Lower lobe of right lung (tissue), 2 donors: Measurements from ENCODE around the gene PELI3. TPM values are rescaled to one million over a fixed set of nuclear protein-coding genes. Genes with fewer than 3 reads are reported as not detected.

Experiments used
- ATAC-seq, 2 donors: fragments of 200-7000 bp; cut with Tn5 transposase; one replicate each; pipeline ENCODE4 v1.9.1; 2020 to 2022; ENCODE audit warnings: mild to moderate bottlenecking in 2 of 2, moderate library complexity in 2 of 2
- DNase-seq: peaks from one replicate; pipeline ENCODE4 v3.0.0-alpha.2; 2020
- H3K27ac ChIP-seq: fragments of 200-600 bp; one replicate; pipeline ENCODE4 v1.8.0; 2022
- H3K27me3 ChIP-seq: fragments of 200-600 bp; one replicate; pipeline ENCODE4 v1.8.0; 2022; ENCODE audit warnings: low read depth
- H3K36me3 ChIP-seq: fragments of 200-600 bp; one replicate; pipeline ENCODE4 v1.8.0; 2022; ENCODE audit warnings: mild to moderate bottlenecking
- H3K4me1 ChIP-seq: fragments of 200-600 bp; one replicate; pipeline ENCODE4 v1.8.0; 2022
- H3K4me3 ChIP-seq: fragments of 200-600 bp; one replicate; pipeline ENCODE4 v1.8.0; 2022; ENCODE audit warnings: mild to moderate bottlenecking
- H3K9me3 ChIP-seq: fragments of 200-600 bp; one replicate; pipeline ENCODE4 v1.8.0; 2022
- CTCF ChIP-seq: fragments of 200-600 bp; IDR thresholded peaks from one replicate; pipeline ENCODE4 v1.8.0; 2022; ENCODE audit warnings: antibody characterized with exemption, mild to moderate bottlenecking
- intact Hi-C: fragments of 100-400 bp; cut with DNase I; formaldehyde crosslinking; loops from one replicate; pipeline ENCODE4 v1.11.0; 2022
- long read RNA-seq: library from polyadenylated mRNA; unstranded; transcript quantifications from one replicate; pipeline ENCODE4 v2.0.0, GENCODE V29; 2021
- total RNA-seq: library from RNA; stranded (reverse); fragmentation: NEBNext Ultra II Directional; extraction: Animal tissue kit (Norgen Biotek cat#: 25700); gene quantifications from one replicate; pipeline ENCODE4 v1.2.1, GENCODE V29; 2021
- donor health status: DM: no; HTN: yes; CAD: no; lungs with severe emphysema.

PELI3 gene, protein sequence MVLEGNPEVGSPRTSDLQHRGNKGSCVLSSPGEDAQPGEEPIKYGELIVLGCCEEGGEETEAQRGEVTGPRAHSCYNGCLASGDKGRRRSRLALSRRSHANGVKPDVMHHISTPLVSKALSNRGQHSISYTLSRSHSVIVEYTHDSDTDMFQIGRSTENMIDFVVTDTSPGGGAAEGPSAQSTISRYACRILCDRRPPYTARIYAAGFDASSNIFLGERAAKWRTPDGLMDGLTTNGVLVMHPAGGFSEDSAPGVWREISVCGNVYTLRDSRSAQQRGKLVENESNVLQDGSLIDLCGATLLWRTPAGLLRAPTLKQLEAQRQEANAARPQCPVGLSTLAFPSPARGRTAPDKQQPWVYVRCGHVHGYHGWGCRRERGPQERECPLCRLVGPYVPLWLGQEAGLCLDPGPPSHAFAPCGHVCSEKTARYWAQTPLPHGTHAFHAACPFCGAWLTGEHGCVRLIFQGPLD
- 21.4 TPM for total RNA-seq
- long read RNA-seq, transcript PELI3-202 (7 exons, 2,783 nt): major isoform, 27 of 79 reads
- long read RNA-seq, transcript PELI3-201 (8 exons, 2,740 nt): minor isoform, 24 of 79 reads
- long read RNA-seq, partial matches to known transcripts: 26 of 79 reads
- long read RNA-seq, other reads (novel, unspliced or antisense): 2 of 79 reads

GRCh38 chr11:66466225-66467033, at the start of gene PELI3:
Gene PELI3, plus strand, starts transcription at chr11:66466905. Its CDS starts 1,224 bp downstream, at chr11:66468129.
- peak; percentile 98 for ATAC-seq
- Histone ChIP-seq H3K36me3 (peaks cover 8% of the 10 kb centered on the region), H3K27ac (peak within 1 kb of the TSS; percentile 58), H3K4me1 (peaks cover 25% of the 10 kb centered on the region), H3K27me3 (no peaks in the 10 kb centered on the region), H3K9me3 (no peaks in the 10 kb centered on the region), H3K4me3 (peak within 1 kb of the TSS; percentile 70)
- TF ChIP-seq CTCF: no peak
- DNase-seq: peak; percentile 93
- intact Hi-C loops: no loop called here

- DNase-seq: no peak
- Histone ChIP-seq H3K27ac (no peak overlapping the region), H3K9me3 (no peaks in the 10 kb centered on the region), H3K4me3 (no peak overlapping the region), H3K27me3 (peaks cover 43% of the 10 kb centered on the region), H3K4me1 (peaks cover 6% of the 10 kb centered on the region), H3K36me3 (no peaks in the 10 kb centered on the region)
- ATAC-seq: no peak
- intact Hi-C loops: no loop called here
- no peak for TF ChIP-seq CTCF
Observed at GRCh38 chr11:66417000-66417399, 49.7 kb upstream of the PELI3 start.

GRCh38 chr11:66418168-66418985, 48.3 kb upstream of the PELI3 start:
- ATAC-seq (peak in 1 of 2 donors; percentile 24), DNase-seq (peak; percentile 58)
- H3K36me3 ChIP-seq: no peaks in the 10 kb centered on the region
- peak; percentile 14 for TF ChIP-seq CTCF
- H3K9me3 ChIP-seq: no peaks in the 10 kb centered on the region
- H3K27ac ChIP-seq: no peak overlapping the region
- intact Hi-C loops: no loop called here
- no peak overlapping the region for H3K4me3 ChIP-seq
- H3K27me3 ChIP-seq: peaks cover 43% of the 10 kb centered on the region
- peaks cover 6% of the 10 kb centered on the region for H3K4me1 ChIP-seq

- TF ChIP-seq CTCF: no peak
- intact Hi-C loops: no loop called here
- Histone ChIP-seq H3K4me3 (no peak overlapping the region), H3K27me3 (peaks cover 40% of the 10 kb centered on the region), H3K36me3 (no peaks in the 10 kb centered on the region), H3K9me3 (no peaks in the 10 kb centered on the region), H3K27ac (no peak overlapping the region), H3K4me1 (peaks cover 6% of the 10 kb centered on the region)
- DNase-seq: no peak
- no peak for ATAC-seq
Observed at GRCh38 chr11:66418986-66419308, 47.8 kb upstream of the PELI3 start.

- H3K36me3 ChIP-seq: no peaks in the 10 kb centered on the region
- no peak for DNase-seq
- H3K4me1 ChIP-seq: peaks cover 6% of the 10 kb centered on the region
- peaks cover 31% of the 10 kb centered on the region for H3K27me3 ChIP-seq
- H3K4me3 ChIP-seq: no peak overlapping the region
- no peaks in the 10 kb centered on the region for H3K9me3 ChIP-seq
- no peak for ATAC-seq
- no peak for TF ChIP-seq CTCF
- intact Hi-C loops: no loop called here
- H3K27ac ChIP-seq: no peak overlapping the region
Observed at GRCh38 chr11:66419825-66420224, 46.9 kb upstream of the PELI3 start.
